ENCODE measurements around the gene VTI1B.

DNA sequence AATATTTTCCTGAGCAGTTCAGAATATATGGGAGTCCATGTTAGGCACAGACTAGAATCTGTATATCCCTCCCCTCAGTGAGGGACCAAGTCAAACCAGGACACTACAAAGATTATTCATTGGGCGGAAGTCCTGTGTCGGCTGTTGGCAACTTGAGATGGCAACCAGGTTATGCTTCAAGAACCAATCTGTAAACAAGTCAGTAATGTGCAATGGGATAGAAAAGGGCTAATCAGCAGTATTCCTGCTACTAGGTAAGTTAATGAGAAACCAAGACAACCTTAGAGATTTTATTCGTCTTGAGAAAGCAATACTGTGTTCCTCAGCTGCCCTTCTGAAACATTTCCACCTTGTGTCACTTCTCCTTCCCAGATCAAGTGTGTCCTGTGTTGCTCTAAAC, 28.3 kb downstream of the VTI1B start:
- TF ChIP-seq, protein P1, sequence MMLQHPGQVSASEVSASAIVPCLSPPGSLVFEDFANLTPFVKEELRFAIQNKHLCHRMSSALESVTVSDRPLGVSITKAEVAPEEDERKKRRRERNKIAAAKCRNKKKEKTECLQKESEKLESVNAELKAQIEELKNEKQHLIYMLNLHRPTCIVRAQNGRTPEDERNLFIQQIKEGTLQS (IDR thresholded peaks at IDR 0.05), result no peak
- TF ChIP-seq, protein P2, sequence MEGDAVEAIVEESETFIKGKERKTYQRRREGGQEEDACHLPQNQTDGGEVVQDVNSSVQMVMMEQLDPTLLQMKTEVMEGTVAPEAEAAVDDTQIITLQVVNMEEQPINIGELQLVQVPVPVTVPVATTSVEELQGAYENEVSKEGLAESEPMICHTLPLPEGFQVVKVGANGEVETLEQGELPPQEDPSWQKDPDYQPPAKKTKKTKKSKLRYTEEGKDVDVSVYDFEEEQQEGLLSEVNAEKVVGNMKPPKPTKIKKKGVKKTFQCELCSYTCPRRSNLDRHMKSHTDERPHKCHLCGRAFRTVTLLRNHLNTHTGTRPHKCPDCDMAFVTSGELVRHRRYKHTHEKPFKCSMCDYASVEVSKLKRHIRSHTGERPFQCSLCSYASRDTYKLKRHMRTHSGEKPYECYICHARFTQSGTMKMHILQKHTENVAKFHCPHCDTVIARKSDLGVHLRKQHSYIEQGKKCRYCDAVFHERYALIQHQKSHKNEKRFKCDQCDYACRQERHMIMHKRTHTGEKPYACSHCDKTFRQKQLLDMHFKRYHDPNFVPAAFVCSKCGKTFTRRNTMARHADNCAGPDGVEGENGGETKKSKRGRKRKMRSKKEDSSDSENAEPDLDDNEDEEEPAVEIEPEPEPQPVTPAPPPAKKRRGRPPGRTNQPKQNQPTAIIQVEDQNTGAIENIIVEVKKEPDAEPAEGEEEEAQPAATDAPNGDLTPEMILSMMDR (IDR thresholded peaks at IDR 0.05; ENCODE audit: low read depth, low read length, missing input control), result no peak
- TF ChIP-seq RAD21 (IDR thresholded peaks at IDR 0.05) (no peak), EGR1 (IDR thresholded peaks at IDR 0.05; ENCODE audit: low read depth in 2 of 2) (no peak), JUND (IDR thresholded peaks at IDR 0.05) (no peak), MAX (IDR thresholded peaks at IDR 0.05) (no peak), SP1 (IDR thresholded peaks at IDR 0.05) (no peak), YY1 (IDR thresholded peaks at IDR 0.05) (no peak), NR2F2 (IDR thresholded peaks at IDR 0.05) (no peak), TAF1 (conservative IDR thresholded peaks at IDR 0.05) (no peak), HNF4G (IDR thresholded peaks at IDR 0.05) (no peak), RXRA (IDR thresholded peaks at IDR 0.05) (no peak)
- TF ChIP-seq, protein P3, sequence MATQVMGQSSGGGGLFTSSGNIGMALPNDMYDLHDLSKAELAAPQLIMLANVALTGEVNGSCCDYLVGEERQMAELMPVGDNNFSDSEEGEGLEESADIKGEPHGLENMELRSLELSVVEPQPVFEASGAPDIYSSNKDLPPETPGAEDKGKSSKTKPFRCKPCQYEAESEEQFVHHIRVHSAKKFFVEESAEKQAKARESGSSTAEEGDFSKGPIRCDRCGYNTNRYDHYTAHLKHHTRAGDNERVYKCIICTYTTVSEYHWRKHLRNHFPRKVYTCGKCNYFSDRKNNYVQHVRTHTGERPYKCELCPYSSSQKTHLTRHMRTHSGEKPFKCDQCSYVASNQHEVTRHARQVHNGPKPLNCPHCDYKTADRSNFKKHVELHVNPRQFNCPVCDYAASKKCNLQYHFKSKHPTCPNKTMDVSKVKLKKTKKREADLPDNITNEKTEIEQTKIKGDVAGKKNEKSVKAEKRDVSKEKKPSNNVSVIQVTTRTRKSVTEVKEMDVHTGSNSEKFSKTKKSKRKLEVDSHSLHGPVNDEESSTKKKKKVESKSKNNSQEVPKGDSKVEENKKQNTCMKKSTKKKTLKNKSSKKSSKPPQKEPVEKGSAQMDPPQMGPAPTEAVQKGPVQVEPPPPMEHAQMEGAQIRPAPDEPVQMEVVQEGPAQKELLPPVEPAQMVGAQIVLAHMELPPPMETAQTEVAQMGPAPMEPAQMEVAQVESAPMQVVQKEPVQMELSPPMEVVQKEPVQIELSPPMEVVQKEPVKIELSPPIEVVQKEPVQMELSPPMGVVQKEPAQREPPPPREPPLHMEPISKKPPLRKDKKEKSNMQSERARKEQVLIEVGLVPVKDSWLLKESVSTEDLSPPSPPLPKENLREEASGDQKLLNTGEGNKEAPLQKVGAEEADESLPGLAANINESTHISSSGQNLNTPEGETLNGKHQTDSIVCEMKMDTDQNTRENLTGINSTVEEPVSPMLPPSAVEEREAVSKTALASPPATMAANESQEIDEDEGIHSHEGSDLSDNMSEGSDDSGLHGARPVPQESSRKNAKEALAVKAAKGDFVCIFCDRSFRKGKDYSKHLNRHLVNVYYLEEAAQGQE (IDR thresholded peaks at IDR 0.05), result no peak
- TF ChIP-seq, protein P4, sequence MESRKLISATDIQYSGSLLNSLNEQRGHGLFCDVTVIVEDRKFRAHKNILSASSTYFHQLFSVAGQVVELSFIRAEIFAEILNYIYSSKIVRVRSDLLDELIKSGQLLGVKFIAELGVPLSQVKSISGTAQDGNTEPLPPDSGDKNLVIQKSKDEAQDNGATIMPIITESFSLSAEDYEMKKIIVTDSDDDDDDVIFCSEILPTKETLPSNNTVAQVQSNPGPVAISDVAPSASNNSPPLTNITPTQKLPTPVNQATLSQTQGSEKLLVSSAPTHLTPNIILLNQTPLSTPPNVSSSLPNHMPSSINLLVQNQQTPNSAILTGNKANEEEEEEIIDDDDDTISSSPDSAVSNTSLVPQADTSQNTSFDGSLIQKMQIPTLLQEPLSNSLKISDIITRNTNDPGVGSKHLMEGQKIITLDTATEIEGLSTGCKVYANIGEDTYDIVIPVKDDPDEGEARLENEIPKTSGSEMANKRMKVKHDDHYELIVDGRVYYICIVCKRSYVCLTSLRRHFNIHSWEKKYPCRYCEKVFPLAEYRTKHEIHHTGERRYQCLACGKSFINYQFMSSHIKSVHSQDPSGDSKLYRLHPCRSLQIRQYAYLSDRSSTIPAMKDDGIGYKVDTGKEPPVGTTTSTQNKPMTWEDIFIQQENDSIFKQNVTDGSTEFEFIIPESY (IDR thresholded peaks at IDR 0.05), result no peak
